ENCODE data around the gene NUDC.

Gene NUDC

GRCh38 chr1:26949266-26949925 is 27.9 kb downstream of the NUDC start:
- no peak for FAIRE-seq

GRCh38 chr1:26949926-26950319 is 28.4 kb downstream of the NUDC start:
- no peak for FAIRE-seq
- DNase-seq (ENCODE audit: extremely low spot score, insufficient read length, low read depth) = no peak

More at GRCh38 chr1:26949266-26949925, 27.9 kb downstream of the NUDC start:
- no peak for DNase-seq (ENCODE audit: extremely low spot score, insufficient read length, low read depth)

GRCh38 chr1:26950602-26951001 is 29.1 kb downstream of the NUDC start:
- no peak for FAIRE-seq

GRCh38 chr1:26951216-26951615 is 29.7 kb downstream of the NUDC start:
- FAIRE-seq (no peak), DNase-seq (ENCODE audit: extremely low spot score, insufficient read length, low read depth) (no peak)

More at GRCh38 chr1:26950602-26951001, 29.1 kb downstream of the NUDC start:
- no peak for DNase-seq (ENCODE audit: extremely low spot score, insufficient read length, low read depth)

GRCh38 chr1:26951821-26952497 is 30.4 kb downstream of the NUDC start:
- DNase-seq (ENCODE audit: extremely low spot score, insufficient read length, low read depth) = no peak
- no peak for FAIRE-seq

- FAIRE-seq (no peak), DNase-seq (ENCODE audit: extremely low spot score, insufficient read length, low read depth) (no peak)
These were observed 31.8 kb downstream of the NUDC start for GRCh38 chr1:26953374-26953773.

- FAIRE-seq (no peak), DNase-seq (ENCODE audit: extremely low spot score, insufficient read length, low read depth) (no peak)
These were observed 34.8 kb downstream of the NUDC start for GRCh38 chr1:26956321-26956720.

- DNase-seq (ENCODE audit: extremely low spot score, insufficient read length, low read depth) = no peak
- no peak for FAIRE-seq
These were observed 35.8 kb downstream of the NUDC start for GRCh38 chr1:26957306-26957705.

GRCh38 chr1:26959270-26959669 is 37.7 kb downstream of the NUDC start:
- FAIRE-seq = no peak
- no peak for DNase-seq (ENCODE audit: extremely low spot score, insufficient read length, low read depth)

GRCh38 chr1:26959722-26960624 is 38.4 kb downstream of the NUDC start, which contains the start of gene KDF1:
KDF1 (minus strand) TSS chr1:26960468; CDS start chr1:26952380, 8,088 bp downstream.
- FAIRE-seq (no peak), DNase-seq (ENCODE audit: extremely low spot score, insufficient read length, low read depth) (no peak)

GRCh38 chr1:26960625-26960966 is 39.1 kb downstream of the NUDC start:
- no peak for DNase-seq (ENCODE audit: extremely low spot score, insufficient read length, low read depth)
- FAIRE-seq = no peak

GRCh38 chr1:26961826-26962225 is 40.3 kb downstream of the NUDC start:
- no peak for FAIRE-seq

GRCh38 chr1:26965213-26965612 is 43.7 kb downstream of the NUDC start:
- DNase-seq (ENCODE audit: extremely low spot score, insufficient read length, low read depth) (no peak), FAIRE-seq (no peak)

More at GRCh38 chr1:26961826-26962225, 40.3 kb downstream of the NUDC start:
- DNase-seq (ENCODE audit: extremely low spot score, insufficient read length, low read depth) = no peak

- no peak for FAIRE-seq
- no peak for DNase-seq (ENCODE audit: extremely low spot score, insufficient read length, low read depth)
These were observed 44.1 kb downstream of the NUDC start for GRCh38 chr1:26965628-26966027.

- no peak for DNase-seq (ENCODE audit: extremely low spot score, insufficient read length, low read depth)
- no peak for FAIRE-seq
These were observed 49.3 kb downstream of the NUDC start for GRCh38 chr1:26970810-26971209.

- DNase-seq (ENCODE audit: extremely low spot score, insufficient read length, low read depth) (no peak), FAIRE-seq (no peak)
These were observed 50.0 kb downstream of the NUDC start for GRCh38 chr1:26971590-26971989.

- FAIRE-seq (no peak), DNase-seq (ENCODE audit: extremely low spot score, insufficient read length, low read depth) (no peak)
These were observed 50.8 kb downstream of the NUDC start for GRCh38 chr1:26972390-26972789.

GRCh38 chr1:26972821-26973220 is 51.3 kb downstream of the NUDC start:
- no peak for FAIRE-seq
- no peak for DNase-seq (ENCODE audit: extremely low spot score, insufficient read length, low read depth)

GRCh38 chr1:26976621-26977510 is 55.3 kb downstream of the NUDC start:
- FAIRE-seq = no peak
- DNase-seq (ENCODE audit: extremely low spot score, insufficient read length, low read depth) = no peak

GRCh38 chr1:26978901-26979300 is 57.4 kb downstream of the NUDC start:
- FAIRE-seq (no peak), DNase-seq (ENCODE audit: extremely low spot score, insufficient read length, low read depth) (no peak)
